Right renal pelvis (tissue), 4 donors: Measurements from ENCODE around the gene SLU7. TPM values are rescaled to one million over a fixed set of nuclear protein-coding genes. Genes with fewer than 3 reads are reported as not detected.

ENCODE experiments used
- DNase-seq, 4 donors: peaks; one replicate each; pipeline ENCODE4 v3.0.0-alpha.2; 2013; ENCODE audit warnings: low read depth in 4 of 4, low spot score in 3 of 4, missing footprints in 1 of 4
- polyA plus RNA-seq, 4 donors: library from polyadenylated mRNA; unstranded; fragments of 120-200 nt; gene quantifications; one replicate each; pipeline ENCODE4 v1.2.1, GENCODE V29; 2013; ENCODE audit not compliant: insufficient read length in 4 of 4

SLU7 gene
- polyA plus RNA-seq, 4 donors, result 56.2 to 72.2 (median 62.0) TPM

DNA sequence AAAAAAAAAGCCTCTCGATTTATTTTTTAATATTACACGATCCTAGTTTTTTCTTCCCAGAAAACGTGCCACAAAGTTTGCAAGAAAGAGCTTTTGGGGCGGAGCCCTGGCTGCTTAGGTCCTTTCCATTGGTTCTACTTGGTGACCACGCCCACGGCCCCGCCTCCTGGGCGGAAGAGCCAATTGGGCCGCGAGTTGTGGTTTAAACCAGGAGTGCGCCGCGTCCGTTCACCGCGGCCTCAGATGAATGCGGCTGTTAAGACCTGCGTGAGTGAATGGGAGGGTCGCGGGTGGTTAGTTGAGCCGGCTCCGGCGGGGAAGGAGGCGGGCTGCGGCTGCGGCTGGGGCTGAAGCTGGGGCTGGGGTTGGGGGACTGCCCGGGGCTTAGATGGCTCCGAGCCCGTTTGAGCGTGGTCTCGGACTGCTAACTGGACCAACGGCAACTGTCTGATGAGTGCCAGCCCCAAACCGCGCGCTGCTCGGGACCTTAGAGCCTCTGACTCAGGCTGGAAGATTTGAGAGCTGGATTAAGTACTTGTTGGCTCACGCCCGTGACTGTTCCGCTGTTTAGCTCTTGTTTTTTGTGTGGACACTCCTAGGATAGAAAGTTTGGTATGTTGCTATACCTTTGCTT, 2.9 kb upstream of the SLU7 start, which contains the start of gene PTTG1:
Gene PTTG1, plus strand, starts transcription at position 231 of the 634 bp plus-strand sequence. CDS start 458 bp downstream, outside the sequence.
- DNase-seq, result peak; percentile 95 to 96 (median 96)

DNA sequence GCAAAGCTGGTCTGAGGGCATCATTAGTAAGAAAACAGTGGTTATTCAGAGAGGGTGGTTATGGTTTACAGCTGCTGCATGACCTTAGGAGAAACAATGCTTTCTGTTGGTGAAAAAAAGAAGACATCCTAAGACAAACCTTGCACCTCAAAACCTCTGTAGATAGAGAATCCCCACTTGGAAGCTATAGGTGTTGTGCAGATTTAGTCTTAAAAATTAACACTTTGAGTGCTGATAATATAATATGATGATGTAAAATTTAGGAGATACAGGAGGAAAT, 1.4 kb upstream of the SLU7 start:
- DNase-seq, result no peak

DNA sequence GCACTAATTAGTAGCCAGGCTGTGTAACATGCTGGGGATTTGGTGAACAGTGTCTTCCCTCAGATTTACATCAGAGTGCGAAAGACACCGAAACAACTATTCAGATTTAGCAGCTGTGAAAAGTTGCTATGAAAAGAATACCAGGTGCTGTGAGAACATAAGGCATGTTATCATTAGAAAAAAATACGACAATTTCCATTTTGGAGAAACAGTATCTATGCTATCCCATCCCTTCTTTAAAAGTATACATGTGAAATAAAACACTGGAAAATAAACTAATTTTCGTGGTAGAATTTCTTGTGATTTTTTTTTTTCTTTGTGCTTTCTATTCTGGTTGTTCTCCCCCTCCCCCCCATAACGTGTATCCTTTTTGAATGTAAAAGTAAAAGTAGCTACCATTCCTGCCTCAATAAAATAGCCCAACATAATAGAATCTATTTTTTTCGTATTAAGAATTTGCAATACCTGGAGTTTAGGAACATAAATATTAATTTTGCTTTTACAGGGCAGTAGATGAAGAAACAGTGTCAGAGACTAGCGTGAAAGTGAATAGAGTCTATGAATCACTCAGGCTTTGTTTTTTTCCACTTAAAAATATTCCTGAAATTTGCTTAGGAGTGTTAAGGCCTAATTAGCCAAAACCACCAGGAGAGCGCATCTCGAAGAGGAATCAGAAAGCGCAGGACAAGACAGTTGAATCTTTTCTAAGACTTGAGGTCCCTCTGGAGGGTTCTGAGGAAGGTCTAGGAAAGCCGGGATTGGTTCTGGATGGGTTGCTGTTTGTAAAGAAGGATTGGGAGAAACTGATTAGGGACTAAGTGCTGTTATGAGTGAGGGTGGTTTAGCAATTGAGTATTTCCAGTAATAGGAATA, 813 bp upstream of the SLU7 start:
- DNase-seq, result no peak

DNA sequence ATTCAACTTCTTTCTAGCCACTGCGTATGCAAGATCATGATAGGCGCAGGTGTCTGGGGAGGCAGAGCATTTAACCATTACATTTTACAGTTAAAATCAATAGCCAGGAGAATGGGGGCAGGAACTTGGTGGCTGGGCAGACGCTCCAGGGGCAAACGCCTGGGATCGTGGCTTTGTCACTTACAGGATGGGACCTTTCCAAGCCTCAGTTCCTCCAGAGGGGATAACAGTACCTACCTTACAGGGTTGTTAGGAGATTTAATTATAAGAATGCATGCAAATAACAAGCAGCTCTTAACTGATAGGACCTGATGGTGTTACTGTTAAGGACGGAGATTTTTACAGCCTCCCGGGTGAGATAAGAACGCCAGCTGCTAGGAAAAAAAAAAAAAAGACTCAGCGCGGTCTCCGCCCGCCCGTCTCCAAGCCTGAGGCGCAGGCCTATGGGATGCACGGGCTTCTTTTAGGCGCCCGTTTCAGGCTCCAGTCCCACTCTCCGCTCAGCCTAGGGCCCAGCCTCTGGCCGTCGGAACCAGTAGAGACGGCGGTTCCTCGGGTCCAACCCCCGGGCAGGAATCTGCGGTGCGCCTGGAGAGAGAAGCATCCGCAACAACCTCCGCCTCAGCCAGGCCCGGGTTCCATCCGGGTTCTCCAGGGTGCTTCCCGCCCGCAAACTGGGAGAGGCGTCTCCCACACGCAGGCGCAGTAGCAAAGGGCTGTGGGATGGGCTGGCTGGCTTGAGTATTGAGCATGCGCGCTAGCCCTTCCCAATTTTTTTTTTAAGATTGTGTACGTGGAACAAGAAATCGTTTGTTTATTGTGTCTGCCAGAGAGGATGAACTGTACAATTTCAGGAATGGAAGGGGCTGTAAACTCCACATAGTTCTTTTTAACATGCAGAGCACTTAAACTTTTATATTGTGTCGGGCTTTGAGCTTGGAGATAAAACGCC, 19.2 kb downstream of the SLU7 start, which contains the start of gene FAM200C:
Gene FAM200C, minus strand, starts transcription at position 653 of the 952 bp plus-strand sequence. CDS start 4,564 bp downstream, outside the sequence.
- DNase-seq, result peak; percentile 86 to 93 (median 90)

DNA sequence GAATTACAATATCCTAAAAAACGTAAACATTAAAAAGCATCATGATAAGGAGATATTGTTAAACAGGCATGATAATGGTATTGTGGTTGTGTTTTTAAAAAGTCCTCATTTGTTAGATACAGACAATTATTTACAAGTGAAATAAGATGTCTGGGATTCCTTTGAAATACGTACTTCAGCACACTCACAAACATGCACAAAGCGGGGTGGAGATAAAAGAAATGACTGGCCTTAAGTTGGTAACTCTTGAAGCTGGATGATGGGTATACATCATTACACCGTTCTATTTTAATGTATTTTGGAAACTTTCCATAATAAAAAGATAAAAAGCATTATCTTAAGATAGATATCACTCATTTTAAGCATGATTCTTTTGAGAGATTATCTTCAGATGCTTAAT, 20.1 kb downstream of the SLU7 start:
- no peak for DNase-seq

DNA sequence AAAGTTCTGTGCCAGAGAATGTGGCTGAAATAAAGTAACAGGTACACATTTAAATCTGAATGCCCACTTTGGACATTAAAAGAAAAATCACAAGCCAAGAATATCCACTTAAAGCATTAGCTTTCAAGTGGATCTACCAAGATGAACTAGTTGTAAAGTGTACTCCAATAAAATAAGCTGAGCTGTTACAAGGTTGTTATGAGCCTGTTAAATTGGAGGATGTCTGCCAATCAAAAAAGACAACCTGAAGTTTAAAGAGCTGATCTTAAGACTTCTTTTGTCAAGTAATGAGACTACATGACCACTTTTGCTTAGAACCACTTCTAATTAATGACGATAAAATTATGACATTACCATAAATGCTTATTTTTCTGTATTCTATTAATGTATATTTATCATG, 21.4 kb downstream of the SLU7 start:
- no peak for DNase-seq

DNA sequence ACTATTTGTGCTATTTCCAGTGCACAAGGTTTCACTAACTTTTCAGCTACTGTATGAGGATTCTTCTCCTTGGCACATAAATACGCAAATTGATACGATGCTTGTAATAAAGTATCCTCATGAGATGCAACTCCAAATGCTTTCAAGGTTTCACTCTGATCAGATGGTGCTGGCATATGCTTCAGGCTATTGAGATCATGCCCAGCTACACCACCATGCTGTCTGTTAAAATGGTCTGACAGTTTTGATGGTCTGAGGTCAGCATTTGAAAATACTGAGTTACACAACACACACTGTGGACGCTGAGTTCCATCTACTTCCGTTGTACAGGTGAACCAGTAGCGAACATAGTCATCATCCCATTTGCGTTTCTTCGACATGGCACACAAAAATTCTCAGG, 23.8 kb downstream of the SLU7 start:
- DNase-seq, result no peak

DNA sequence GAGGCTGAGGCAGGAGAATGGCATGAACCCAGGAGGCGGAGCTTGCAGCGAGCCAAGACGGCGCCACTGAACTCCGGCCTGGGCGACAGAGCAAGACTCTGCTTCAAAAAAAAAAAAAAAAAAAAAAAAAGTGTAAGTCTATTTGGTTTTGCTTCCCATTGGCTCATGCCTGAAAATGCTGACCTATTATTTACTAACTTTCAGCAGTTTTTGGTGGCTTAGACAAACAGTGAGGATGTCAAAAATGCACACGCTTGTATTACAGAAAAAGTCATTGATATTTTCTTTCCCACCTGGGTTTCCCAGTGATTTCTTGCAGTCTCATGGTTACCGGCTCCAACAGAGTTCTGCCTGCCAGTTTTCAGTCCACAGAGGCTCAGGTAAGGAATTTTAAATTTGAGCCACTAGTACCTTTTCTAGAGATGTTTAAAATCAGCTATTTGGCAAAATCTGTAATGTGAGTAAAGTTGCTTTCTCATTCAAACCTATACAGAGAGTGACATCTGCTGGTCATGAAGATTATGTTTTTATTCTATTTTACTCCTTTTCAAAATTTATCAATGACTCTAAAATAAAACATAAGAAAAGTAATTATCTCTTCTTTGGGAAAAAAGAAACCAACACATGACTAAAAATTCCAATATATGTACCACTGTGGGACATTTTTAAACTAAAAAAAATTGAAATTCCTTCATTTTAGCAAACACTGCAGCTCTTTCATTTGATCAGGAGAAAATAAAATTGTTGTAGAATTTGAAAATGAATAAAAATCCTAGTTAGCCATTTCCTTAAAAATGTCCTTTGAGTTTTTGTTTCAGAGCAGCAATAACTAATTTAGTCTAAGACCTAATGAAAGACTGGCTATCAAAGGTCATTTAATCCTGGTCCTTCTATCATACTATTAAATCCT, 27.8 kb downstream of the SLU7 start:
- no peak for DNase-seq

DNA sequence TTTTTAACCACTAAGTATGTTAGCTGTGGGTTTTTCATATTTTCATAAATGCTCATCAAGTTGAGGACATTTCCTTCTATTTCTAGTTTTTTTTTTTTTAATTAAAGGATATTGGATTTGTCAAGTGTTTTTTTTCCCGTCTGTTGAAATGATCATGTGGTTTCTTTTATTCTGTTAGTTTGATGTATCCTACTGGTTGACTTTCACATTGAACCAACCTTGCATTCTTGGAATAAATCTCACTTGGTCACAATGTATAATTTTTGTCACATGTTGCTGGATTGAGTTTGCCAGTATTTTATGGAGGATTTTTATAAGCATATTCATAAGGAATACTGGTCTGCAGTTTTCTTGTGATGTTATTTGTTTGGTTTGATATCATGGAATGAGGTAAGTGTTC, 31.4 kb downstream of the SLU7 start:
- DNase-seq, result no peak

DNA sequence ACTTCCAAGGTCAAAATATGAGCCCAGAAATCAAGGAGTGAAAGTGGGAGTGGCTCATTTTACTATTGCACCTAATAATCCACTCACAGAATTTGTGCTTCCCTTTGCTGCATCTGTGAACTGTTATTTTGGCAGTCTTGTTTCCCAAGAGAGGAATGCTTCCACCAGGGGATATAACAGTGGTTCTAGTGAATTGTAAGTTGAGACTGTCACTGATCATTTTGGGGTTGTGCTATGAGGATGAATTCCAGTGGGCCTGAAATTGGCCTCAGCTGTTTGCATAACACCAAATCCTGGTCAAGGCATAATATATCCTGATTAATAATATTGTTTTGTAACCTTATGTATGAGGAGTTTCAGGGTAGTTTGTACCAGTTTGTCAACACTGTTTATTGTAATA, 33.4 kb downstream of the SLU7 start:
- no peak for DNase-seq

DNA sequence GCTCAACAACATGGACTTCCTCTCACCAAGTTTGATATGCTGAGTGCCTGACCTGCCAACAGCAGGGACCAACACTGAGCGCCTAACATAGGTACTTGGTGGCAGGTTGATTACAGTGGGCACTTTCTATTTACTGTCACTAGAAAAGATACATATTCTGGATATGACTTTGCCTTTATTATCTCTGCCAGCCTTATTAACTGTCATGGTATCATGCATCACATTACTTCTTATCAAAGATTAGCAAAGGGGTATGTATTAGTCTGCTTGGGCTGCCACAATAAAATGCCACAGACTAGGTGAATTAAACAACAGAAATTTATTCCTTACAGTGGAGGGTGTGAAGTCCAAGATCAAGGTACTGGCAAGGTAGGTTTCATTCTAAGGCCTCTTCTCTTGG, 34.2 kb downstream of the SLU7 start:
- no peak for DNase-seq

DNA sequence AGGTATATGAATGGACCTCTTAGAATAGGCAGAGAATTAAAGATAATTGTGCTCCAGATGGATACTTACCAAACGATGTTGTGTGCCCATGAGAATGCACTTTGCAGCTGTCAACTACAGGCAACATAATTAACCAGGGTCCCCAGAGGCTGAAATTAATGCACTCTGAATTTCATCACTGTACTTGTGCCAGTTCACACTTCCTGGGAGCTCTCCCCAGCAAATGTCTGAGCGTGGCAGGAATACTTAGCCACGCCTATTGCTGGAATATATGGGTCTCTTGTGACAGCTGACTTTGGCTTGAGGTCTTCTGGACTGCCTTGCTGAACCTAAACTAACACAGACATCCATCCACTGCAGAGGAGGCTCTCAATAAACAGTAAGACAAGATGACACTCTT, 36.5 kb downstream of the SLU7 start:
- no peak for DNase-seq

DNA sequence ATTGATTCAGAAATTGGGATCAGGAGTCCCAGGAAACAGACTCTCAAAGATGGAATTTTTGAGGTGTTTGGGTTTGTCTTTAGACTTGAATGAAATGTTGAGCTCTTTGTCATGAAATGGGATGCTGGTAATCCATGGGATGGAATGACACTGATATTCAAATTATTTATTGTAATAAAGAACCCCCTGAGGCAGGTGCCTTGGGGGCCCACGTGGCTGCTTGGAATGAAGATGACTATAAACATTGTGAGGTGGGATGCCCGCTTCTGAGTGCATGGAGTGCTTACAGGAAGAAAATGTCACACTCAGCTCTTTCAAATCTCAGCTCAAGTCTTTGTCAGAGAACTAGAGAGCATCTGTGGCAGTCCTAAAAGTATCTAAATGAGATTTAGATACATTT, 38.8 kb downstream of the SLU7 start:
- DNase-seq, result no peak

DNA sequence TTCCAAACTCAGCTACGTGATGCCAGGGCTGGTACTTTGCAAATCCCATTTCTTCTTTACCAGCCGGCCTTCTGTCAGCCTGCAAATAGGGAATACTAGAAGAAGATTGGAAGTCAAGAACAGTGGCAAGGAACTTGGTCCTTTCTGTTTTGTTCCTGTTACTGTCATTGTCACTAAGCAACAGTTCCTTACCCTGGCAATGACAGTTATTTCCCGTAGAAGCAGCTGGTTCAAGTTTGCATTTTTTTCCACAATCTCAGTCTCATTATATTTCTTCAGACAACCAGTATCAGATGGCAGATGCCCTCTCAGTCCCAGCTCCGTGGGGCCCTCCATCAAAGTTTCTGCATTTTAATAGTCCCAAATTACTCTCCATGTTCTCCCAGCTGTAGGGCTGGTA, 39.4 kb downstream of the SLU7 start:
- DNase-seq, result no peak

DNA sequence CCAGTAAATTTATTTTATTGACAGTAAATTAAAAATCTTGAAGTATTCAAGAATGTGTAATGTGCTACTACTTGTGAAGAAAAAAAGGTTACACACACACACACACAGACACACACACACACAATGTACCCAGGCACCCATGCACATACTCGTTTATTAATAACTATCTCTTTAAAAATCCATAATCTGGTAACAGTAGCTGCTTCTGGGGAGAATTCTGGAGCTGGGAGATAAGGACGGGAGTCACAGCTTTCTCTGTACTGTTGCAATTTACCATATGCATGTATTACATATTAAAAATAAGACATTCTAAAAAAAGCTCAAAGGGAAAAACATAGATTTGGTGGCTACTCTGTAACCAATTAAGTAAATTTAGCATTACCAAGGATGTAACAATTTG, 40.6 kb downstream of the SLU7 start:
- DNase-seq, result no peak

DNA sequence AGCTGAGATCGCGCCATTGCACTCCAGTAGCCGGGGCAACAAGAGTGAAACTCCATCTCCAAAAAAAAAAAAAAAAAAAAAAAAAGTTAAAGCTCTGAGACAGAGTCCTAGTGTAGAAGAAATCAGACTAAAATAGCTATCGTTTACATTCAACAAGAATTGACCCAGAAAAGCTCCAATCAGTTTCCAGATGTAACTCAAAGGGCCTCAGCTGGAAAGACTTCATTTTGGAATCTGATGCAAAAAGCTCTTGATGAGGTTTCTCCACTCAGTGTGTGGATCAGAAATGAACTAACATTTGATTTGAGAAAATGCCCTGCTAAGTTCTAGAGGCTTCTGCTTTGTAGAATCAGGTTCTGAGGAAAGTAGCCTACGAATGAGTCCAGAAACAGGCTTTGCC, 41.2 kb downstream of the SLU7 start:
- no peak for DNase-seq

DNA sequence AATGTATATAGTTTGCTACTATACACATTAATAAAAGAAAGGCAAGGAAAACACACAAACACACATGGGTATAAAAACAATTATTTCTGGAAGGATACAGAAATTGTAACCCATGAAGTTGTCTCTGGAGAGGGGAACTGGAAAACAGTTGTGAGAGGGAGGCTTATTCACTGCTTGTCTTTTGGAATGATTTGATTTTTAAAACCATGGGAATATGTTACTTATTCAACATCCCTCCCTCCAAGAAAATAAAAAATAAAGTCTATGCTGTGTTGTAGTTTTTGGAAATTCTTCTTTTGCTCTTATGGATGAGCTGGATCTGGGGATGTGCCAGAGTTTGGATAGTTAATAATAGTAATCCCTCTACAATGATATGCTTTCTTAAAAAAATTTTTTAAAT, 42.5 kb downstream of the SLU7 start:
- no peak for DNase-seq

DNA sequence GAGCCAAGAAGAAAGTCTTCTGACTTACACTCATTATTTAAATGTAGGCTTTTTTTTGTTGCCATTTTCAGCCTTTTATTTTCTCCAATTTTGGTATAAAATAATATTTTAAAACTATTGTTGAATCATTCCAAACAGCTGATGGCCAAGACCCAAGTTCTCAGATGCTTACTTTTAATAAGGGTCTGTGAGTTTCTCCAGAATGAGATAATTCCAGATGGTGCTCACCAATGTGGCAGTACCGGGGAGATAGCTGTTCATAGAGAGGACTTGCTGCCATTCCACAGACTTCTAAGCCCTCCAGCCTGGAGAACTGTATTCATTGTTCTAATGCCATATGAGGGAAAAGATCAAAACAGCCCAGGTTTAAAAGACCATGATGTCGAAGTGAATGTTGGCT, 43.2 kb downstream of the SLU7 start:
- DNase-seq, result no peak

DNA sequence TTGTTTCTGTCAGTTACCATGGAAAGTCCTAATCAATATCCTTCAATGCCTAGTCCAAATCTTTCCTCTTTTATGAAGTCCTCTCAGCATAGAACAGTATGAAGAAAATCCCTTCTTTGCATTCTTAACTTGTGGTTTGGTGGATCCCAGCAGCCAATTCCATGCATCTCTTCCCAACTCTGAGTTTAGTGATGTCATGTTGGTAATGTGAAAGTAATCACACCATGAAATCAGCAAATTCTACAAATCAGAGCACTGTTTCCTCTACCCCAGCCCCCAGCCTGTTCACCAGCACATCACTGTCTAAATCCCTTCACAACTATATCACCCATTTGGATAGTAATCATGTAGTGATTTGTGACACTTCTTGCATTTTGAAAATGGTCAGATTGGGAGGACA, 43.7 kb downstream of the SLU7 start:
- no peak for DNase-seq

DNA sequence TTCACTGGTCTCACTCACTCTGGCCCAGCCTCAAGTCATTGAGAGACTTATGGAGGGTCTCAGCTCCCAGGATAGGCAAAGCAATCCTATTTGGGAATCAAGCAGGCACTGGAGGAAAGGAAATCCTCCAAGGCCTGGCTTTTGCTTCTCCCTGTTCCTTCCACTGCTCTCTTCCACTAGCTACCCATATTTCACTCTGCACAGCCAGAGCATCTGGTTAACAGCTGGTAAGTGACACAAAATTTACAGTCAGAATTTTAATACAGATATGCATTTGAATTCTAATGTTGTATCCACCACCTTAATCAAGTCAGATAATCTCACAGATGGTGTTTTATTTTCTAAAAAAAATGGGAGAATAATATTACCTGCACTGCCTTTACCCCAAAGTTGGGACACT, 47.6 kb downstream of the SLU7 start:
- no peak for DNase-seq
